Vagina (tissue), 2 donors: ENCODE measurements around the gene PRKCQ.

Source experiments
- POLR2A ChIP-seq, 2 donors: fragments of 450-650 bp; IDR thresholded peaks; one replicate each; pipeline ENCODE4 v1.6.1; 2017; ENCODE audit warnings: antibody characterized with exemption in 2 of 2, mild to moderate bottlenecking in 2 of 2, moderate library complexity in 2 of 2
- POLR2AphosphoS5 ChIP-seq, 2 donors: sonication (generic); formaldehyde crosslinking; IDR thresholded peaks; one replicate each; pipeline ENCODE4 v1.9.0; 2017; ENCODE audit warnings: antibody characterized with exemption in 2 of 2, mild to moderate bottlenecking in 2 of 2, low read depth in 1 of 2; ENCODE audit not compliant: insufficient read depth in 1 of 2
- TF ChIP-seq, protein P1 (sequence below), 3 experiments: fragments of 450-650 bp in 2 of 3; fragments of 200-600 bp in 1 of 3; sonication (generic) in 1 of 3; IDR thresholded peaks; one replicate each; pipeline ENCODE4 v1.5.1; 2017 to 2019; ENCODE audit warnings: antibody characterized with exemption in 3 of 3, mild to moderate bottlenecking in 2 of 3, moderate library complexity in 2 of 3

DNA sequence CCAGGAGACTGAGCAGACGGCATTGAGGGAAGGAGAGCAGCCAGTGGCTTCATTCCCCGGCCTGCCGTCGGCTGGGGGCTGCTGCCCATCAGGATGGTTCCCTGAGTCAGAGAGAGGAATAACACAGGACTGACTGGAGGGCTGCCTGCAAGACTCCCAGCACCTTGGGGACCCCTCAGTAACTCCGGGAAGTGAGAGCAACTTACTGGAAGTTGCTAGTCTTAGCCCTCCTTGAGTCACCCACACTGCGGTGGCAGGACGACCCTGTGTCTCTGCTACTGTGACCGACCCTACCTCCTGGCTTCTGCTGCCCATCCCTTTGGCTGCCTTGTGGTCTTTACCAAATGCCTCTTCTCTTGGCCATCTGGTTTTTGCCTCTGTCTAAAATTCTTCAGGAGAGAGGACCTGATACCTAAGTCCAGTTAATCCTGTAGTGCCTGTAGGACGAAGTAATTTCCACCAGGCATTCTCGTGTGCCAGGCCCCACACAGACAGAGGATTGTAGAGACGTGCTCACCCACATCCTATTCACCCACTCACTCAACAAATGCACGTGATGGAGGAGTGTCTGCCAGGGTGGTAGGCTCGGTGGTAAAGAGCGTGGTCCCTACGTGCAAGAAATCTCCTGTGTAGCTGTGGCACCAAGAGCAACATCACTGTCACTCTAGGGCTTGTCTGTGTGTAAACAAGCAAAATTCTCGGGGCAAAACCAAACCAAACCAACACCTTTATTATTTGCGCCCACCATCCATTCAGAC is 156.5 kb downstream of the PRKCQ start:
- TF ChIP-seq, protein P1, sequence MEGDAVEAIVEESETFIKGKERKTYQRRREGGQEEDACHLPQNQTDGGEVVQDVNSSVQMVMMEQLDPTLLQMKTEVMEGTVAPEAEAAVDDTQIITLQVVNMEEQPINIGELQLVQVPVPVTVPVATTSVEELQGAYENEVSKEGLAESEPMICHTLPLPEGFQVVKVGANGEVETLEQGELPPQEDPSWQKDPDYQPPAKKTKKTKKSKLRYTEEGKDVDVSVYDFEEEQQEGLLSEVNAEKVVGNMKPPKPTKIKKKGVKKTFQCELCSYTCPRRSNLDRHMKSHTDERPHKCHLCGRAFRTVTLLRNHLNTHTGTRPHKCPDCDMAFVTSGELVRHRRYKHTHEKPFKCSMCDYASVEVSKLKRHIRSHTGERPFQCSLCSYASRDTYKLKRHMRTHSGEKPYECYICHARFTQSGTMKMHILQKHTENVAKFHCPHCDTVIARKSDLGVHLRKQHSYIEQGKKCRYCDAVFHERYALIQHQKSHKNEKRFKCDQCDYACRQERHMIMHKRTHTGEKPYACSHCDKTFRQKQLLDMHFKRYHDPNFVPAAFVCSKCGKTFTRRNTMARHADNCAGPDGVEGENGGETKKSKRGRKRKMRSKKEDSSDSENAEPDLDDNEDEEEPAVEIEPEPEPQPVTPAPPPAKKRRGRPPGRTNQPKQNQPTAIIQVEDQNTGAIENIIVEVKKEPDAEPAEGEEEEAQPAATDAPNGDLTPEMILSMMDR (IDR thresholded peaks at IDR 0.05) = no peak
- TF ChIP-seq POLR2A (IDR thresholded peaks at IDR 0.05) (no peak), POLR2AphosphoS5 (IDR thresholded peaks at IDR 0.05; ENCODE audit: insufficient read depth in 1 of 2, low read depth in 1 of 2) (no peak)
